ENCODE results near the gene KIF14. TPM values are rescaled to one million over a fixed set of nuclear protein-coding genes. Genes with fewer than 3 reads are reported as not detected.
A peak's percentile ranks its signal among the peaks of the same experiment; 100 is the strongest.
"Not testable (repeated sequence)": the region's sequence is repeated elsewhere in the genome, so short reads cannot be mapped to it uniquely, and the experiment has no call there.

Gene KIF14
- total RNA-seq, 1 donor from 2014 or later = 3.6 TPM

- no peak for DNase-seq
Observed at GRCh38 chr1:200538179-200538578, 82.4 kb downstream of the KIF14 start.

GRCh38 chr1:200535605-200536004, 84.9 kb downstream of the KIF14 start:
- DNase-seq = no peak

GRCh38 chr1:200530623-200531261, 89.8 kb downstream of the KIF14 start:
- DNase-seq = no peak

- no peak for DNase-seq
Observed at GRCh38 chr1:200528858-200529606, 91.5 kb downstream of the KIF14 start.

GRCh38 chr1:200527670-200528069, 92.9 kb downstream of the KIF14 start:
- peak; percentile 7 for DNase-seq

GRCh38 chr1:200526709-200527612, 93.6 kb downstream of the KIF14 start:
- DNase-seq = no peak

- DNase-seq = peak; percentile 86
Observed at GRCh38 chr1:200525090-200525987, 95.2 kb downstream of the KIF14 start.

- DNase-seq = not testable (repeated sequence)
Observed at GRCh38 chr1:200524551-200524950, 96.0 kb downstream of the KIF14 start.

- DNase-seq = no peak
Observed at GRCh38 chr1:200524092-200524491, 96.5 kb downstream of the KIF14 start.

GRCh38 chr1:200520735-200521134, 99.8 kb downstream of the KIF14 start:
- no peak for DNase-seq

- no peak for DNase-seq
Observed at GRCh38 chr1:200518524-200518923, 102.0 kb downstream of the KIF14 start.

- no peak for DNase-seq
Observed at GRCh38 chr1:200512191-200512590, 108.4 kb downstream of the KIF14 start.

- DNase-seq = peak; percentile 64
Observed at GRCh38 chr1:200510228-200510623, 110.3 kb downstream of the KIF14 start.

- DNase-seq = no peak
Observed at GRCh38 chr1:200506471-200506870, 114.1 kb downstream of the KIF14 start.

- no peak for DNase-seq
Observed at GRCh38 chr1:200505257-200505656, 115.3 kb downstream of the KIF14 start.

Other genes starting within 250 kb of the KIF14 start
- 13.5 TPM for gene ZNF281, start 210.7 kb downstream of the KIF14 start, total RNA-seq
- gene DDX59, start 49.2 kb upstream of the KIF14 start, total RNA-seq = 24.5 TPM
- gene CAMSAP2, start 118.1 kb upstream of the KIF14 start, total RNA-seq = 36.9 TPM